ENCODE data around the gene TTYH1.

The TTYH1 gene

DNA sequence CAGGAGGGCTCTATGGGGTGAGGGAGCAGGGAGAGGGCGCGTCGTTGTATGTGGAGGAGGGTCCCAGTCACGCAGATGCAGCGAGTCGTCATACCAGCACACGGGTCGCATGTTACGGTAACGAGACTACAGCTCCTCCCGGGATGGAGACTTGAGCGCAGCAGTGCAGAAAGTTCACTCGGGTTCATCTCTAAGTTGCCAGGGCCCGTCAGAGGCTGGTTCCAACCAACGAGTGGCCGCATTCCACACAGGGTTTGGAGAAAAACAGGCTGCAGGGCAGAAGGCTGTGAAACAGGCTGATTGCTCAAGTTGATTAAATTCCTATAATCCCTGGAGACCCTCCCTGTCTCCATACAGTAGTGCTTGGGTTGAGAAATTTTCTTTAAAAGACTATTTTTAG lies 21.9 kb upstream of the TTYH1 start:
- DNase-seq (ENCODE audit: low read depth) = no peak

GRCh38 chr19:54395685-54396084 lies 19.6 kb upstream of the TTYH1 start:
- no peak for DNase-seq (ENCODE audit: low read depth)

DNA sequence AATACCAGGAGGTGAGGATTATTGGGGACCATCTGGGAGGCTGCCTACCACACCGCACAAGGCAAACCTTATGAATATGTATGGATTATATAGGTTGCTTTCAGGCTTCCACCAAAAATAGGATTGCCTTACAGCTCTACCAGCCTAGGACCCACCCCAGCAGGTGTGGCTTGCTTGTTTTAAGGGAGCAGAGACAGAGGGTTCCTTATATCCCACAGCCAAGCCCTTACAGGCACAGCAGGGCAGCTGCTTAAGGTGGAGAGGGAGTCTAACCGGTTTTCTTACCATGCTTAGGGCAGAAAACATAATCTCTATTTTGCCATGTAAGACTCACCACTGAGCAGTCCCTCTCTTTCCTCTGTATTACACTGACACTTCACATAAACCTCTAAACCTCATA lies 16.1 kb upstream of the TTYH1 start:
- no peak for DNase-seq (ENCODE audit: low read depth)

- no peak for DNase-seq (ENCODE audit: low read depth)
Observed at GRCh38 chr19:54400913-54401312, 14.4 kb upstream of the TTYH1 start.

DNA sequence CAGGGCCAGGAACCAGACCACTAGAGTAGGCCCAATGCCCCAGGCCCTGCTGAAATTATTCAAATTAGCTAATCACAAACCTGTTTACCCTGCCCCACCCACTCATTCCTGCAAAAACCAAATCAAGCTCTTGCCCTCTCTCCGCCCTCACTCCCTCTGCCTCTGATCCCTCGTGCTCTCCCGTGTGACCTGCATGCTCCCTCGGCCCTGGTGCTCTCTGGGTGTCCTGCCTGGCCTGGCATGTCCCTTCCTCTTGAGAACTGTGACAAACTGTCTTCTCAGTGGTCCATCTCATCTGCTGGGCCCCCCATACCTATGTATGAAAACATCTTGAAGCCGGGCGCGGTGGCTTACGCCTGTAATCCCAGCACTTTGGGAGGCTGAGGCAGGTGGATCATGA lies 12.2 kb upstream of the TTYH1 start:
- no peak for DNase-seq (ENCODE audit: low read depth)

GRCh38 chr19:54405628-54406027 lies 9.6 kb upstream of the TTYH1 start:
- DNase-seq (ENCODE audit: low read depth) = no peak

DNA sequence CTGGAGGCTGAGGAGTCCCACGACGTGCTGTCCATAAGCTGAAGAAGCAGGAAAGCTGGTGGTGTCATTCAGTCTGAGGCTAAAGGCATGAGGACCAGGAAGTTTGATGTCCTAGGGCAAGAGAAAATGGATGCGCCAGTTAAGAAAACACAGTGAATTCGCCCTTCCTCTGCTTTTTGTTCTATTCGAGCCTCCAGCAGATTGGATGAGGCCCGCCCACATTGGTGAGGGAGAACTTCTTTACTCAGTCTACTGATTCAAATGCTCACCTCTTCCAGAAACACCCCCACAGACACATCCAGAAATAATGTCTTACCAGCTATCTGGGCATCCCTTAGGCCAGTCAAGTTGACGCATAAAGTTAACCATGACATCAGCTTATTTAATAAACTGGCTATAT lies 7.5 kb upstream of the TTYH1 start:
- no peak for DNase-seq (ENCODE audit: low read depth)

- DNase-seq (ENCODE audit: low read depth) = no peak
Observed at GRCh38 chr19:54408456-54409026, 6.7 kb upstream of the TTYH1 start.

DNA sequence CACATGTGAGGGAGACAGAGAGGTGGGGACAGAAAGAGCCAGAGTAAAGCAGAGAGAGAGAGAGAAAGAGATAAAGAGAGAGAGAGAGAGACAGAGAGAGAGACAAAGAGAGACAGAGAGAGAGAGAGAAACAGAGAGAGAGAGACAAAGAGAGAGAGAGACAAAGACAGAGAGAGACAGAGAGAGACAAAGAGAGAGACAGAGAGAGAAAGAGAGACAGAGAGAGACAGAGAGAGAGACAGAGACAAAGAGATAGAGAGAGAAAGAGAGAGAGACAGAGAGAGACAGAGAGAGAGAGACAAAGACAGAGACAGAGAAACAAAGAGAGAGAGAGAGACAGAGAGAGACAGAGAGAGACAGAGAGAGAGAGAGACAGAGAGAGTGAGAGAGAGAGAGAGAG lies 4.2 kb upstream of the TTYH1 start:
- DNase-seq (ENCODE audit: low read depth) = no peak

GRCh38 chr19:54412877-54413276 lies 2.4 kb upstream of the TTYH1 start:
- DNase-seq (ENCODE audit: low read depth) = no peak

DNA sequence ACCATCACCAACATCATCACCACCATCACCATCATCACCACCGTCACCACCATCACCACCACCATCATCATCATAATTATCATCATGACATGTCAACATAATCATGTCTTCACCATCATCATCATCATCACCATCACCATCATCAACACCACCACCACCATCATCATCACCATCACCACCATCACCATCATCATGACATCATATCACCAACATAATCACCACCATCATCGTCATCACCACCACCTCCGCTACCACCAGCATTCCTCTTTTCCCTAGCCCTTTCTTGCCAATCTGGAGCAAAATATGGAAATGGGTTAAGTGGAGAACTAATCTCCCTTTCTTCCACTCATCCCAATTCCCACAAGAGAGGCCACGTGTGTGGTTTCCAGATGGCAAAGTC lies 1.1 kb upstream of the TTYH1 start:
- DNase-seq (ENCODE audit: low read depth) = no peak

DNA sequence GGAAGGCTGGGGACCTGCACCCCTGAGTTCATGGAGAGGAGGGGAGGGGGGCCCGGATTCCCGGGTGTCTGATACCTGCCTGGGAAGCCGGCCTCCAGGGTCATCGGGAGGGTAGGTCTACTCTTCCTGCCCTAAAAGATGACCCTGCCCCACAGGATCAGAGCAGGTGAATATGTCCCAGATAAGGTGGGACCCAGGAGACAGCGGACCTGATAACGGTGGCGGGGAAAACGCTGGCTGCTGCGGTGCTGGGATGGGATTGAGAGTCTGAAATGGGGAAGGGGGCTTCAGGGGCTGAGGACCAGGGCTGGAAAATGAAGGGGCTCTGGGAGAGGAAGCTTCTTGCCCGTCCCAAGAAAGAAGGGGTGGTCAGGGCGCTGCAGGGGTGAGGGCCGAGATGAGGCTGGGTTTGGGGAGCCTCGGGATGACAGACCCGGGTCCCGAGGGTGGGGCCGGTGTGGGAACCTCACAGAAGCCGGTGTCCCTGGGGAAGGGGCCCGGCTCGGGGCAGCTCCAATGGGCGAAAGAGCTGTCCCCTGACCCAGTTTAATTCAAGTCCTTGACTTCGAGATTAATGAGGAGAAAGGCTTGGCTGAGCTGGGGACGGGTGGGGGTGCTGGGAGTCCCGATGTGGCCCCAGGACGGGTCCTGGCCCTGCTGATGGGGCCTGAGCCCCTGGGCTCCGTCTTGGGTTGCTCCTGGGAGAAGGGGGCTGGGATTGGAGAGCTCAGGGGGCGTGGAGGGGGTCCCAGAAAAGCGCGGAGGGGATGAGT lies 823 bp downstream of the TTYH1 start:
- no peak for DNase-seq (ENCODE audit: low read depth)

GRCh38 chr19:54416695-54417491 lies 1.6 kb downstream of the TTYH1 start:
- no peak for DNase-seq (ENCODE audit: low read depth)

DNA sequence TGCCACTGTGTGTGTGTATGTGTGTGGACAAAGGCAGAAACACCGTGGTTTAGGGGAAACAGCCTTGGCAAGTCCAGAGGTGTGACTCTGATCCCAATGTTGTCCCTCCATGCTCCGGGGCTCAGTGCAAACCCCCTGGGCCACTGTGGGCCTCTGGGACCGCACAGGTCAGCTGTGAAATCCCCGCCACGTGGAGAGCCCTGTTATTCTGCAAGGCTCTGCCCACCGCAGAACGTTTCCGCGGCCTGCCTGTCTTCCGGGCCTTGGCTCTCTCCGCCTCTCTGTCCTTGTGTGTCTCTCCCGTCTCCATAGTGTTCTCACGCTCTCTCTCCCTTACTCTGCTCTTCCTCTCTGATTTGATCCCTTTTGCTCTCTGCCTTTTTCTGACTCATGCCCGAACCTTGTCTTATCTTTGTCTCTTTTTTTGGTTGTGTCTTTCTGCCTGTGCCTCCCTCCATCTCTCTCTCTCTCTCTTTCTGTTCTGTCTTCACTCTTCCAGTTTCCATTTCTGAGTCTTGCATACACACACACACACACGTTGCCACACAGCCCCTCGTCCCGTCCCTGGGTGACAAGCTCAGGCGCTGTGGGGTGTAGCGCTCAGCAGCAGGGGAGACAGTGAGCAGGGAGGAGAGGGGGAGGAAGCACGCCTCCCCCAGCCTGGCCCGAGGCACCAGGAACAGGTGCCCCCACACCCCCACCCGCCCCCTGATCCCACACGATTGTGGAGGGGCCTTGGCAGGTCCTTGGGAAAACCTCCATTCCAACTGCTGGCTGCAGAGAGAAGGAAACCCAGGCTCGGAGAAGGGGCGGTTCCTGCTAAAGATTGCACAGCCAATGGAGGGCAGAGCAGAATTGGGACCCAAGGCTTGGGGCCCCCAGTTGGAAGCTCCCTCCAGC lies 3.0 kb downstream of the TTYH1 start:
- DNase-seq (ENCODE audit: low read depth) = no peak

DNA sequence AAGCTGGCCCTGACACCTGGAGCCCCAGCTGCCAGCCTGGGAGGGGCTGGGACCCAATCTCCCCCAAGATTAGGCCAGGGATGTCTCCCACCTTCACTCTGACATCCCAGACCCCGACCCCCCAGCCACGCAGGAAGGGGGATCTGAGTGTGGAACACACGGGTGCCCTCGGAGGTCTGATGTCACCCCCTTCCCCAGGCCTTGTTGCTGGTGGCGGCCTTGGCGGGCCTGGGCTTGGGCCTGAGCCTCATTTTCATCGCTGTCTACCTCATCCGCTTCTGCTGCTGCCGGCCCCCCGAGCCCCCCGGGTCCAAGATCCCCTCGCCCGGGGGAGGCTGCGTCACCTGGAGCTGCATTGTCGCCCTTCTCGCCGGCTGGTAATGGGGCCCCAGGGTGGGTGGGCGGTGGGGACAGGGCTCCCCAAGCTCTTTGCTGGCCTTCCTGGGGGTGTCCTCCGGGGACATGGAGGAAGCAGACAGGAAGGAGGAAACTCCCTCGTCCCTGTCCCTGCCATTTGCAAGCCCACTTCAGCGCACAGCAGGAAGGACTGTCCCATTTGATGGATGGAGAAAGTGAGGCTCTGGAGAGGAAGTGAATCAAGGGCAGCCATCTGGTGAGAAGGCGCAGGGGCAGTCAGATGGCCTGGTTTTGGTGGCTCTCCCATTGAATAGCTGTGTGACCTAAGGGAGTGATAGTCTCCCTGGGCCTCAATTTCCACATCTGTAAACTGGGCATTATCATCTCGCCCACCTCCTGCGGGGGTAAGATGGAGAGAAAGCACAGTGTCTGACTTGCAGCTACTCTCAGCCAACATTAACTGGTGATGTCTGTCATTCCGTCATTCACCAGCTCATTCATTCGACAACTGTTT lies 3.9 kb downstream of the TTYH1 start:
- no peak for DNase-seq (ENCODE audit: low read depth)

- no peak for DNase-seq (ENCODE audit: low read depth)
Observed at GRCh38 chr19:54420068-54420382, 4.8 kb downstream of the TTYH1 start.

DNA sequence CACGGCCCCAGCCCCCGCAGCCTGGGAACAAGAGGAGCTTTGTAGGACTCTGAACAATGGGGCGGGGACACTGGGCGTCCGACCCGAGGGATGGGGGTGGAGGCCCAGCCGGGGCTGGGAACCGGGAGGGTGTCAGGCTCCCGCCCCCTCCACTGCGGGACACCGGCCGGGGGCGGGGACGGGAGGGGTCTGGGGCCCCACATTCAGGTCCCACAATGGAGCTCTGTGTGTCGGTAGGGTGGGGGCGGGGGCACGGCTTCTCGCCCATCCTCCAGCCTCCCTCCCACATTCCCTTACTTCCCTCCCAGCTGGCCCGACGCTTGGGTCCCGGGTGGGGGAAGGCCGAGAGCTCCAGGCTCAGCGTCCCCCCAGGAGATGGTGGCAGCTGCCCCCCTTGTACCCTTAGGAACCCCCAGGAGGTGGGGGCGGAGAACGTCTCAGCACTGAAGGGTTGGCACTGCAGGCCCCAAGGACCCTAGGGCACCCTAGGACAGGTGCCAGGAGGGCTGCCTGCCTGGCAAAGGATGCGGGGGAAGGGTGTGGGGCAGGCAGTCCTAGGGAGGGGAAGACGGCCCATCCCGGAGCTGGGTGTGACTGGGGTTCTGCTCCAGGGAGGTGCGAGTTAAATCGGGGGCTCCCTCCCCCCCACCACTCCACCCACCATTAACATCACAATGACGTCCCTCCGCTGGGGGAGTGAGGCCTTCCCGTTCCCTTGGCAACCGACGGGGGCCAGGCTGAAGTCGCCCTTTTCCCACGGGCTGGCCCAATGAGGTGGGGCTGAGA lies 5.3 kb downstream of the TTYH1 start:
- DNase-seq (ENCODE audit: low read depth) = no peak

DNA sequence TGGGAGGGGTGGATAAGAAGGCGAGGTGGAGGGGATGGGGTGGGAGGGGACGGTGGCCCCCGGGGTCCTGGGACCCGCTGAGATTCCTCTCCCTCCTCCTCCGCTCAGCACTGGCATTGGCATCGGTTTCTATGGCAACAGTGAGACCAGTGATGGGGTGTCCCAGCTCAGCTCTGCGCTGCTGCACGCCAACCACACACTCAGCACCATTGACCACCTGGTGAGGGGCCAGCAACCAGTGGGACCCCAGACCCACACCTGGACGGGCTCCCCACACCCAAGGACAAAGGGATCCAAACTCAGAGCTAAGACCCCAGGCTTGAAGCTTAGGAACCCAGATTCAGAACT lies 5.9 kb downstream of the TTYH1 start:
- DNase-seq (ENCODE audit: low read depth) = no peak

DNA sequence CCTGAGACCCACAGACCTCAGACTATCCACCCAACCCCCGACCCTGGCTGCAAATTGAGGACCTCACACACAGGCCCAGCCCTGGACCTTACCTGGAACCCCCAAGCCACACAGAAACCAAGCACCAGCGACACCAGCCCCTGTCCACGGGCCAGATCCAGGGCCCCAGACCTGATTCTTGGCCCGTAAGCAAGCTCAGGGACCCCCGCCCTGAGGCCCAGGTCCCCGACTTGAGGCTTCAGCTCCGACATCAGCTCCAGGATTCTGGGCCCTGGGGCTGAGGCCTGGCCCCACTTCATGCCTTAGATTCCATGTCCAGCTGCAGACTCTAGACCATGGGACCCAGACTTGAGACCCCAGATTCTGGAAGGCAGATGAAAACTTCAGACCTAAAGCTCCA lies 6.3 kb downstream of the TTYH1 start:
- DNase-seq (ENCODE audit: low read depth) = no peak

GRCh38 chr19:54422136-54422535 lies 6.9 kb downstream of the TTYH1 start:
- DNase-seq (ENCODE audit: low read depth) = no peak

GRCh38 chr19:54424201-54424600 lies 8.9 kb downstream of the TTYH1 start:
- no peak for DNase-seq (ENCODE audit: low read depth)
